ENCODE measurements around the gene ASTL.

The ASTL gene

GRCh38 chr2:96130483-96130882, 7.8 kb downstream of the ASTL start:
- DNase-seq (ENCODE audit: low read depth in 2 of 2, low spot score in 1 of 2) = no peak

DNA sequence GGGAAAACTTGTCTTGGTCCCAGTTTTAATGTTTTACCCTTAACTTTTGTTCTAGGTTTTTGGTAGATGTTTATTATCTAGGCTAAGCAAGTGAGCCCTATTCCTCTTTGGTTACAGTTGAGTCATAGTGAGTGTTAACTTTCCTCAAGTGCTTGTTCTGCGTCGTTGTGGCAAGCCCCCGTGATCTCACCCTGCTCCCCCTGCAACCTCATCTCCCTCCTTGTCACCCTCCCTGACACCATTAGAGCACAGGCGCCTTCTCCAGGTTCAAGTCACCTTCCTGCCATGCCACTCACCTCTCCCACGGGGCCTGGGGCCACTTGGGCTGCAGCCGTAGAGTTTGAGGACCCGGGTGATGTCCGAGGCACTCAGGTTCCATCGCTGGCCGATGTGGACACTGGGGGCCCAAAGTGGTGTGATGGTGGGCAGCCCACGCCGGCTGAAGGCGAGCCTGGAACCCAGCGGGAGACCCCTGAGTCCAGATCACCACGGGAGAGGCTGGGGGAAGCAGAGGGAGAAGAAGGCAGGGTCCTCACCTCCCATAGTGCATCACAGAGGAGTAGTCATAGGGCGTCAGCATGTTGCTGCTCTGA, 8.7 kb downstream of the ASTL start:
- no peak for DNase-seq (ENCODE audit: low read depth in 2 of 2, low spot score in 1 of 2)

GRCh38 chr2:96128456-96128855, 9.8 kb downstream of the ASTL start:
- DNase-seq (ENCODE audit: low read depth in 2 of 2, low spot score in 1 of 2) = no peak

DNA sequence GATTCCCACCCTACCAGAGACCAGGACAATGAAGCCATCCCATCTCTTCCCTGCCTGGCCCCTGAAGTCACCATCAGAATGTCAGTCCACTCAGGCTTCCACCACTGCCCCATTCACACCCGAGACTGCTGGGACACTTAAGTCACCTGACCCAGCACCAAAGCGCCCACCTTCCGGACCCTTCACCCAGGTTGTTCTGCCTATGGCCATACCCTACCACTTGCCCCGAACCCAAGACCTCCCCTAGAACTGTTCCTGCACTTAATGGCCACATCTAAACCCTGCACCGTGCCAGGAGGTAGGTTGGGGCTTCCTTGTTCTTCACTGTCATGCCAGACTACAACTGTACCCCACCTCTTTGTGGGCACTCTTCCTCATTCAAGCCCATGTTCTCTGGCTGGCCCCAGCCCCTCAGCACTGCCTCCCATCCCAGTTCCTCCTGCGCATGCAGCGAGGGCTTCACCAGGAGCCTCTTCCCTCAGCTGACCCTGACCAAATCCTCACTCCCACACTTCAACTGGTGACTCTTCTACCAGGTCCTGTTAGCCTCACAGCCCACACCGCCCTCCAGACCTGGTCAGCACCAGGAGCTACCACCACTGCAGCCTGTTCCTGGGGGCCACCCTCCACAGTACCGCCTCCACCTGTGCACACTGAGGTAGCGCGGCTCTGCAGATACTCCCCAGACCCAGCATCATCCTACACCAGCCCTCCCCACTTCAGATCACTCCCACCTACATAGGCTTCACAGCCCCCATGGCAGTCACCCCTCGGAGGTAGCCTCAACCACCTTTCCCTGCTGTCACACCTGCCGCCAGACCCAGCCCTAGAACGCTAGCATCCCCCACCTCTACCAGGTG, 13.7 kb downstream of the ASTL start:
- no peak for DNase-seq (ENCODE audit: low read depth in 2 of 2, low spot score in 1 of 2)

DNA sequence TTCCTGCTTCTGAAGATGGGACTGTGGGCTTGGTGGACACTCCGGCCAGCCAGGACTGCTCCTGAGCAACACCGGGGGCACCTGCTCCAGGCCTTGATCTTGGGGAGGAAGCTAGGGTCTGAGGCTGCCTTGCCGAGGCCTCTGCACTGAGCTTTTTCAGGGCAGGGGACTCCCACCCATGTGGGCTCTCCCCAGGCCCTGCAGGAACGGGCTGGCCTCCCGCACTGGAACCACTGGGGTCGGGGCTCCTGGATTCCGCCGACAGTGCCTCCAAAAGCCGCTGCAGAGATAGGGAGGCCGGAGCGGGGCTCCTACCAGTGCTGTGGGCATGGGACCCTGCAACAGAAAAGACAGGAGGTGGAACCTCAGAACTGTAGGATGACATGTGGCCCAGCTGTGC, 14.4 kb downstream of the ASTL start:
- no peak for DNase-seq (ENCODE audit: low read depth in 2 of 2, low spot score in 1 of 2)

GRCh38 chr2:96123290-96123689, 15.0 kb downstream of the ASTL start:
- no peak for DNase-seq (ENCODE audit: low read depth in 2 of 2, low spot score in 1 of 2)

DNA sequence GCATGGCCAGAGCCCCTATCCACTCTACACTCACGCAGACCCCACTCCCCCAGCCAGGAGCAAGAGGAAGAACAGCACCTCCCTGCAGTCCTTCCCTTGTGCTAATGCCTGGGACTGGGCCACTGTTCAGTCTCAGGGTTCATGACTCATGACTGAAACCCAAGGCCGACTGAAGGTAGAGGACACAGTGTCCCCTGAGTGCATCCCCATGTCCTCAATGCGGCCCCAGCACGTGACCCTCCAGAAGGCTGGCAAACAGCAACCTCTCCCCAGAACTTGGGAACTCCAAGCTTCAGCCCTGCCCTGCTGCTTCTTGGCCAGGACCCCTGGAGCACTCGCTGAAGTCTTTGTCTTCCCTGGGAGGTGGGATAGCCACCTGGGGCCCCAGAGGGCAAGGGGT, 15.9 kb downstream of the ASTL start:
- no peak for DNase-seq (ENCODE audit: low read depth in 2 of 2, low spot score in 1 of 2)

GRCh38 chr2:96121414-96121813, 16.9 kb downstream of the ASTL start:
- no peak for DNase-seq (ENCODE audit: low read depth in 2 of 2, low spot score in 1 of 2)

- no peak for DNase-seq (ENCODE audit: low read depth in 2 of 2, low spot score in 1 of 2)
Observed at GRCh38 chr2:96120991-96121390, 17.3 kb downstream of the ASTL start.

DNA sequence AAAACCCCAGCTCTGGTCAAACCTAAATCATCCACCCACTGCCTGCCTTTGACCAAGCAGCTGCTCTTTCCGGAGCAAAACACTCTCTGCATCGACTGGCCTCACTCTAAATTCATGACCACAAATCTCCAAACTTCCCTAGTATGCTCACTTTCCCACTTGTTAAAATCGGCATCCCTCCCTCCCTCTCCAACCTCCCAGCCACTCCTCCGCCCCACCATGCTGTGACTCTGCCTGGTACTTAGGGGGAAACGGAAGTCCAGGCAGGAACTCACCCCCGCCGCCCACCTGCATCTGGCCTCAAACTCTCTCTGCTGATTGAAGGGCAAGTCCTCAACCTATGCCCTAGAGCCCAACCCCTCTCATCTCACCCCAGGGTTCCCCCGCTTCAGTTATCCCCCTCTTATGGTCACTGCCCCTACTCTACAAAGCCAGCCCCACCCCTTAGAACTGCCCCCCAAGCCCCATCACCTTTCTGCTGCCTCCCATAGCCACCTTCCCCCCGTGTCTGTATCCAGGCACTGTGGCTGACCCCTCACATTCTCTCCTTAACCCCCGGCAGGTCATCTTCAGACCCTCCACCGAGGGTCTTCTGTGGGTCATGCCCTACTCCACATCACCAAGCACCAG, 18.1 kb downstream of the ASTL start:
- no peak for DNase-seq (ENCODE audit: low read depth in 2 of 2, low spot score in 1 of 2)

DNA sequence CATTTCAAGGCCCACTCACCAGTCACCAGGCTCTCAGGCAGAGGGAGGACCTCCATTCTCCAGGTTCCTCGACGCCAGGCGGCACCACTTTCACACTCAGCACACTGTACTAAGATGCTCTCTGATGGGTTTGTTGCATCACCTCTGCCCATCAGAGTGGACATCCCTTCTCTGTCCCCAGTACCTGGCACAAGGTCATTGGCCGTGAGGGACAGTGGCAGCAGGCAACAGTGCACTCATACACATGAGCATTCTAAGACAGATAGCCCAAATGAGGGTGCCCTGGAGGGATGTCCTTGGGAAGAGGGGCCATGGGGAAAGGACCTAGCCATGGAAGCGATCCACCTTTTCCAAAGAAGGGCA, 18.9 kb downstream of the ASTL start:
- no peak for DNase-seq (ENCODE audit: low read depth in 2 of 2, low spot score in 1 of 2)

DNA sequence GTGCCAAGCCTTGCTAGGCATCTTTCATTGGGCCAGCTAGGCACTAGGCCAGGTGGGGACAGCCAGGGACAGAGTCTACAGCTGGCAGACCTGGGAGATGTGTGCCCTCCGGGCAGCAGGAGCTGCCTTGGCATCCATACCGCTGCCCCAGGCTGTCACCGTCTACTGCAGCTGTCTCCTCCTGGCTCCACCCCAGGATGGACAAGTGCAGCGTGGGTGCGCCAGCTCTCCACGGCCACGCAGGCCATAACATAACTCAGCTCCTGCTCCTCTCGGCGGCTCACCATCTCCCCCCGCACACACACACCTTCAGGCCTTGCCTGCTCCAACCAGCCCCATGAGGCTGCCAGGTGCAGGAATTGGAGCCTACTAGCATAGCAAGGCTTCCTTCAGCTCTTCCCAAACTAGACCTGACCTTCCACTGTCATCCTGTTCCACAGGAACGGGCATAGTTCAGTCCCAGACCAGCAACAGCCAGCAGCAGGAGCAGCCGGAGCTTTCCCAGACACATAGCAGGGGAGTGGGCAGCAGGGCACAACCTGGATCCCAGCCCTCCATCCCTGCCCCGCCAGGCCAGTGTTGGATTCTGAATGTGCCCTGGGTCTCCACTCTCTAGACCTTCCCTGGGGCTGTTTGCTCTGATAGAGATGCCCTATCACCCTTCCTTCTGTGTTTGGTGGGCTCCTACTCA, 19.5 kb downstream of the ASTL start:
- DNase-seq (ENCODE audit: low read depth in 2 of 2, low spot score in 1 of 2) = no peak

DNA sequence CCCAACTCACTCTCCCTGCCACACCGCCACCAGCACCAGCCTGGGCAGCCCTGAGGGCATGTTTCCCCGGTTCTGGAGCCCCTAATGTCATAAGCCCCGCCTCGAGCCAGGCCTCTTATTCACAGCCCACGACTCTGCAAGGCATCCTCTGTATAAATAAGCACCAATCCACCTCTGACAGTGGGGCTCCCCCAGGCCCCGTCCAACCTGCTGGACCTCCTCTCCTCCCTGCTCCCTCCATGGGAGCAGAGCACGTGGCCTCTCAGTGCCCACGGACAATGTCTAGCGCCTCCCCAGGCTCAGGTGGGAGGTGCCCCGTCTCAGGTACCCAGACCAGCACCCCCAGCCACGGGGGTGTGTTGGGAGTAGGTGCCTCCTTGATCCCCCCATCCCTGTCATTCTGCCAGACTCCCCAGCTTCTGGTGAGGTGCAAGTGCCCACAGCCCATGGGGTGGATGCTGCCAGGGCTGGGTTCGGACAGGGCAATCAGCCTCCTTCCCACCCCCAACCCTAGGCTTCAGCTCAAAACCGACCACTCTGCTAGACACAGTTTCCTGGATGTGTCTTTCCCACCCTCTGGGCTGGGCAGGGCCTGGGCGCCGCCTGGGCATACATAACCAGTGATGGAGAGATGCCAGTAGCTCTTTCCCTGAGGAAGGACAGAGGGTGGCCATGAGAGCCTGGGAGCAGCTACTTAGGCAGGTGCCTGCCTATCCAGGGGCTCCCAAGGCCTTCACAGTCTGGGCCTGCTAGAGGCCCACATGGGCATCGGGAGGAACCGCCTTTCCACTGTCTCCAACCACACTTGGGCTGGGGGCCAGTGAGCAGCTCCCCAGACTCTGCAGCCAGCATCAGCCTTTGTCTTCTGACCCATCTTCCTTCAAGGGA, 20.4 kb downstream of the ASTL start:
- no peak for DNase-seq (ENCODE audit: low read depth in 2 of 2, low spot score in 1 of 2)

- no peak for DNase-seq (ENCODE audit: low read depth in 2 of 2, low spot score in 1 of 2)
Observed at GRCh38 chr2:96116879-96117533, 21.3 kb downstream of the ASTL start.

DNA sequence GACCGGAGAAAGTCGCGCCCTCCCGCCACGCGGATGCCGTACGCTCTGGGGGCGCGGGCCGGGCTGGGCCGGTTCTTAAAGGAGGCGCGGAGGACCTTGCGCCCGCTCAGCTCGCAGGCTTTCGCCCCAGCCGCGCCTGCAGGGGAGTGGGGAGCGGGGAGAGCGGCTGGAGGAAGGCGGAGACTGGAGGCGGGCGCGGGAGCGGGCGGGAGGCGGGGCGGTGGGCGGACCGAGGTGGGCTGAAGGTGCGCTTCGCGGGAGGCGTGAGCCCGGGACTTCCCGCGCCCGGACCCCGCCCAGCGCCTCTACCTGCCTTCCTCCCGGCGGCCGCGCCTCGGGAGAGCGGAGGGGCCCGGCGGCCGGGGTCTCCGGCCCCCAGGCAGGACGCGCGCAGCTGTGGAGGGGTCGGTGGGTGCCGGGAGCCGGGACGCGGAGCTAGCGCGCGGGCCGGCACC, 21.9 kb downstream of the ASTL start, which contains the start of gene ADRA2B:
Gene ADRA2B, minus strand, starts transcription at position 148 of the 455 bp plus-strand sequence. CDS start 422 bp downstream, outside the sequence.
- DNase-seq (ENCODE audit: low read depth in 2 of 2, low spot score in 1 of 2) = peak; percentile 47 to 69

DNA sequence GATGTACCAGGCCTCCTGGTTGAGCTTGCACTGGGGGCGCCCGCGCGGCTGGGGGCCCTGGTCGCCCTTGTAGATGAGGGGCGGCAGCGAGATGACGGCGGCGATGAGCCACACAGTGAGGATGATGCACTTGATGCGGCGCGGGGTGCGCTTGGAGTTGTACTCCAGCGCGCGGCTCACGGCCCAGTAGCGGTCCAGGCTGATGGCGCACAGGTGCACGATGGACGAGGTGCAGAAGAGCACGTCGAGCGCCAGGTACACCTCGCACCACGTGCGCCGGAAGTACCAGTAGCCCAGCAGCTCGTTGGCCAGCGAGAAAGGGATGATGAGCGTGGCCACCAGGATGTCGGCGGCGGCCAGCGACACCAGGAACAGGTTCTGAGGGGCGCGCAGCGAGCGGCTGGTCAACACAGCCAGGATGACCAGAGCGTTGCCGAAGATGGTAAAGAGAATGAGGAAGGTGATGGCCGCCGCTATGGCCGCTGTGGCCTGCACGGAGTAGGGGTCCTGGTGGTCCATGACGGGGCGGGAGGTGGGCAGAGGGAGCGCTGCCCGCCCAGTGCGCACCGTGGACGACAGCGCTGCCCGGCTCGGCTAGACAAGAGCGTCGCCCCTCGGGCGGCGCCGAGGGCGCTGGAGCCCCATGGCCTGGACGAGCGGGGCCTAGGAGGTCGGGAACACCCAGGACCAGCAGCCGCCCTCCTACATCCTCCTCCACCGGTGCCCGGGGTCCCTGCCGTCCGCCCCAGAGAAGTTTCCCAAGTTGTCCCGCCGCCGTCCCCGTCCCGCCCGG, 22.5 kb downstream of the ASTL start:
- no peak for DNase-seq (ENCODE audit: low read depth in 2 of 2, low spot score in 1 of 2)

DNA sequence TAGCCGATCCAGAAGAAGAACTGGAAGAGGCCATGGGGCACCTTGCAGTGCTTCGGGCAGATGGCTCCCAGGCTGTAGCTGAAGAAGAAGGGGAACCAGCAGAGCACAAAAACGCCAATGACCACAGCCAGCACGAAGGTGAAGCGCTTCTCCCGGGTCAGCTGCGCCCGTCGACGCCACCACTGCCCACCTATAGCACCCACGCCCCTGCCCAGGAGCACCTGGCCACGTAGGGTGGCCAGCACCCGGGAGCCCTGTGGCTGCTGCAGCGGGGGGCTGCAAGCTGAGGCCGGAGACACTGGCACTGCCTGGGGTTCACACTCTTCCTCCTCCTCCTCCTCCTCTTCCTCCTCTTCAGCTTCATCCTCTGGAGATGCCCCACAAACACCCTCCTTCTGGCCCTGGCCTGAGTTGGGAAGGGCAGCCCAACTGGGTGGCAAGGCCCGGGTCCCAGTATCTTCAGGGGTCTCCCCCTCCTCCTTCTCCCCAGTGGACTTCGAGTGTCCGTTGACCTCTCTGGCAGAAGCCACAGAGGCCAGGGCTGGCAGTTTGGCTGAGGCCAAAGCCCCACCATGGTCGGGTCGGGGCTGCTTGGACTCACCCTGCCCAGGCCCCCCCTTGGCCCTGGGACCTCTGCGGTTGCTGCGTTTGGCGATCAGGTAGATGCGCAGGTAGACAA, 23.3 kb downstream of the ASTL start:
- no peak for DNase-seq (ENCODE audit: low read depth in 2 of 2, low spot score in 1 of 2)

GRCh38 chr2:96114546-96114902, 23.8 kb downstream of the ASTL start:
- DNase-seq (ENCODE audit: low read depth in 2 of 2, low spot score in 1 of 2) = no peak

DNA sequence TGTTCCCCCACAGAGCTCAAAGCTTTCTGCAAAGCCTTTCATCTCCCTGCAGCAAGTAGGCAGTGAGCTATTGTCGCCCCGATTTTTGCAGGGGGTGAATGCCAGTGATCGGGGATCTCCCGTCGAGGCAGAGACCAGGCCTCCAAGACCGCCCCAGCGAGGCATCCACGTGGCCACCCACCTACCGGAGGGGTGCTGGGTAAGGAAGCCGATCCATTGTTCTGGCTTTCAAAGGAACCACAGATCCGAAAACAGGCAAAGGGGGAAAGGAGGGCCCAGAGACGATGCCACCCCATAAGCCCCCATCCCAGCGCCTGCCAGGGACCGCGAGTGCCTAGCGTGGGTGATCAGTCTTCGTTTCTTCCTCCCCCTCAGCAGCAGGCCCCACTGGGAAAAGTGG, 24.4 kb downstream of the ASTL start:
- no peak for DNase-seq (ENCODE audit: low read depth in 2 of 2, low spot score in 1 of 2)

Data from stimulated activated CD8-positive, alpha-beta memory T cell treated with anti-CD3 and anti-CD28 coated beads, Interleukin-4, amount 100 ng/mL, for 4 hours (primary cell).